Measurements from ENCODE around the gene SYS1.

Gene SYS1

DNA sequence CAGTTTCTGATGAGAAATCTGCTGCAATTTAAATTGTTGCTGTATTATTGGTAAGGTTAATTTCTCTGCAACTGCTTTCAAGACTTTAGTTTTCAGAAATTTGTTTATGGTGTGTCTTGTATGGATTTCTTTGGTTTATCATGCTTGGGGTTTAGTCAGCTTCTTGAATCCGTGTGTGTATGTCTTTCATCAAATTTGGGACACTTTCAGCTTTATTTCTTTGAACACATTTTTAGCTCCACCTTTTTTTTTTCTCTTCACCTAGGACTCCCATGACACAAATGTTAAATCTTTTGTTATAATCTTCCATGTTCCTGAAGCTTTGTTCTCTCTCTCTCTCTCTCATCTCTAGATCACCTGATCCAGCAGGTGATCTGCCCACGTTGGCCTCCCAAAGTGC lies 28.6 kb downstream of the SYS1 start:
- DNase-seq (ENCODE audit: low read depth), result no peak

GRCh38 chr20:45392733-45393132 lies 29.8 kb downstream of the SYS1 start:
- DNase-seq (ENCODE audit: low read depth), result no peak

GRCh38 chr20:45394221-45395113 lies 31.5 kb downstream of the SYS1 start:
- DNase-seq (ENCODE audit: low read depth), result no peak

GRCh38 chr20:45395114-45395415 lies 32.1 kb downstream of the SYS1 start:
- DNase-seq (ENCODE audit: low read depth), result no peak

GRCh38 chr20:45399018-45399417 lies 36.1 kb downstream of the SYS1 start:
- DNase-seq (ENCODE audit: low read depth), result no peak

DNA sequence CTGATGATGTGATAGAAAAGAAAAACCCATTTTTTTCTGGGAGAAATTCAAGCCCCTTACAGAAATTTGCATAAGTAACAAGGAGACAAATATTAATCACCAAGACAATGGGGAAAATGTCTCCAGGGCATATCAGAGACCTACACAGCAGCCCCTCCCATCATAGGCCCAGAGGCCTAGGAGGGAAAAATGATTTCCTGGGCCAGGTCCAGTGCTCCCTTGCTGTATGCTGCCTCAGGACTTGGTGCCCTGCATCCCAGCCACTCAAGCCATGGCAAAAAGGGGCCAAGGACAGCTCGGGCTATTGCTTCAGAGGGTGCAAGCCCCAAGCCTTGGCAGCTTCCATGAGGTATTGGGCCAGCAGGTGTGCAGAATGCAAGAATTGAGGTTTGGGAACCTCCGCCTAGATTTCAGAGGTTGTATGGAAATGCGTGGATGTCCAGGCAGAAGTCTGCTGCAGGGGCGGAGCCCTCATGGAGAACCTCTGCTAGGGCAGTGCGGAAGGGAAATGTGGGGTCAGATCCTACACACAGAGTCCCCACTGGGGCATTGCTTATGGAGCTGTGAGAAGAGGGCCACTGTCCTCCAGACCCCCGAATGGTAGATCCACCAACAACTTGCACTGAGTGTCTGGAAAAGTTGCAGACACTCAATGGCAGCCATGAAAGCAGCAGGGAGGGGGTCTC lies 37.5 kb downstream of the SYS1 start:
- DNase-seq (ENCODE audit: low read depth), result no peak

DNA sequence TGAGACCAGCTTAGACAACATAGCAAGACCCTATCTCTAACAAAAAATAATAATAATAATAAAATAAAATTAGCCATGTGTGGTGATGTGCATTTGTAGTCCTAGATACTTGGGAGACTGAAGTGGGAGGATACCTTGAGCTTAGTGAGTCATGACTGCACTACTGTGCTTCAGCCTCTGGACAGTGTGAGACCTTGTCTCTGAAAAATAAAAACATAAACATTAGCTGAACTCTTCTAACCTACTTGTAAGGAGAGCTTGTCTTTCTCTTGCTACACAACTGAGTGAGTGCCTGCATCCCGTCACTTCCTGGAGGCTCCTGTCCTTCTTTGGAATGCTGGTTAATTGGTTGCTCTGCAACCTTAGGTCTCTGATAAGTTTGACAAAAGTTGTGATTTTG lies 40.0 kb downstream of the SYS1 start:
- DNase-seq (ENCODE audit: low read depth), result no peak

DNA sequence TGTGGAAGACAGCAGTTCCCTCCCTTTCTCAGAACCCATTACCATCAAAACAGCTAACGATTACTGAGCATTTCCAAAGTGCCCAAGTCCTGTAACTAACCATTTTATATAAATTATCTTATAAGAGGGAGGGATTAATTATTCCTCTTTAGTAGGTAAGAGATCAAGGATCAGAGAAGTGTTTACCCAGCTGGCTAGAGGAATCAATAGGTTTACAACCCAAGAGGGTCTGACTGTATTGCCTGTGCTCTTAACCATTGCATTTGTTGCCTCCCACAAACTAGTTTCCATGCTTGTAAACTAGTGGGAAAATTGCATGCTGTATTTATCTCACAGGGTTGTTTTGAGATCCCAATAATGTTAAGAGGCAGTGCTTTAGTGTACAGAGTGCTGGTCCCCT lies 41.5 kb downstream of the SYS1 start:
- DNase-seq (ENCODE audit: low read depth), result no peak

- DNase-seq (ENCODE audit: low read depth), result no peak
Observed at GRCh38 chr20:45405571-45406259, 42.8 kb downstream of the SYS1 start.

DNA sequence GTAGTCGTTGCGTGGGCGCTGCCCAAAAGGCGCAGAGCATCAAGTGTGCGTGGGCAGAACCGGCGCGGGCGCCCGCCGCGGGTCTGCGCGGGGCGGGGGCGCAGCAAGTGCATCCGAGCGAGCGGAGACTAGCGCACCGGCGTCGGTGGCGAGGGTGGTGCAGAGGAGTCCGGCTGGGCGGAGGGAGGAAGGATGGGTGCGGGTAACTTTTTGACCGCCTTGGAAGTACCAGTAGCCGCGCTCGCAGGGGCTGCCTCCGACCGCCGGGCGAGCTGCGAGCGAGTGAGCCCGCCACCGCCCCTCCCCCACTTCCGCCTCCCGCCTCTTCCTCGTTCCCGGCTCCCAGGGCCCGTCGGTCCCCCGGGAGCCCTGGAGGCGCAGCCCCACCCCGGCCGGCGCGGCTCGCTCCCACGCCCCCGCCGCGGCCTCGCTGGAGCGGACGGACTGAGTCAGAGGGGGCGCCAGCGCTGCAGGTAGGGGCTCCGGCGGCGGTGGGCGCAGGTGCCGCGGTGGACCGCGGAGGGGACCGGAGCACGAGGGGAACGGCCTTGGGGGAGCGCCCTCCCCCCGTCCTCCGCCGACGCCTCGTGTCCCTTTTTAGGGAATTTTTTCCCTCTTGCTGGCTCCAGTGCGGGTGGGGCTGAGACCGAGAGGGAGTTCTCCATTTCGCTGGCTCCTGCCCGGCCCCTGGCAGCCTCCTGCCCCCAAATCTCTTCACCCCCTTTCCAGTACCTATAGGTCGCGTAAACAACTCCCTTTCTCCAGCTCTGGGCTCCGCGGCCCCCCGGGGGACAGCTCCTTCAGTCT lies 43.5 kb downstream of the SYS1 start:
- DNase-seq (ENCODE audit: low read depth), result peak; percentile 25

DNA sequence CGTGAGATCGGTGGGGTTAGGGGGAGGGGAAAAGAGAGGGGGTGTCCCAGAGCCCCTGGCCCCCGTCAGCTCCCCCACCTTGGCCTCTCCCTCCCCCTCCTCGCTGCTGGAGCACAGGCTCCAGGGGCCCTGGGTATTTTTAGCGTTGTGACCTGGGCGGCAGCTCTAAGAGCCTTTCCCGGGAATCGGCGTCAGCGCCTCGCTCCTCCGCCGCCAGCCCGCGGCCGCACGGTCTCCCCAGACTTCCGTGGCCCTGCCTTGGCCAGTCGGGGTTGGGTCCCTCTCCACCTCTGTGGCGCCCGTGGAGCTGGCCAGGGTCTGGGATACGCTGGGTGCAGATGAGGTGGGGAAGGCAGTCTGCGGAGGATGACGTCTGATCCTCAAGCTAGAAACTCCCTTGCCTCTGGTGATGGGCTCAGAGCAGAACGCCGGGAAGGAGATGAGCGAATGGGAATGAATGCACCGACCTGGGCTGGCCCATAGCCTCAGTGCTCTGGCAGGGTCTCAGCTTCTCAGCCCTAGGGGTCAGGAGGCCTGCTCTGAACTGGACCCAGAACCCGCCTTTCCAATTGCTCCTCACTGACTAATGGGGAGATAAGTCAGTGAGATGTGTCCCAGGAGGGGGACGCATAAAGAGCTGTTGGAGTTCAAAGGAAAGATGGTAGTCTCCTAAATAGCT lies 44.2 kb downstream of the SYS1 start:
- no peak for DNase-seq (ENCODE audit: low read depth)

- DNase-seq (ENCODE audit: low read depth), result no peak
Observed at GRCh38 chr20:45407783-45408645, 45.1 kb downstream of the SYS1 start, which contains the start of gene DBNDD2. Gene DBNDD2 (plus strand): TSS chr20:45408289. CDS start chr20:45408468, 179 bp downstream.

GRCh38 chr20:45408646-45409213 lies 45.8 kb downstream of the SYS1 start:
- DNase-seq (ENCODE audit: low read depth), result no peak

GRCh38 chr20:45409521-45410272 lies 46.7 kb downstream of the SYS1 start:
- no peak for DNase-seq (ENCODE audit: low read depth)

DNA sequence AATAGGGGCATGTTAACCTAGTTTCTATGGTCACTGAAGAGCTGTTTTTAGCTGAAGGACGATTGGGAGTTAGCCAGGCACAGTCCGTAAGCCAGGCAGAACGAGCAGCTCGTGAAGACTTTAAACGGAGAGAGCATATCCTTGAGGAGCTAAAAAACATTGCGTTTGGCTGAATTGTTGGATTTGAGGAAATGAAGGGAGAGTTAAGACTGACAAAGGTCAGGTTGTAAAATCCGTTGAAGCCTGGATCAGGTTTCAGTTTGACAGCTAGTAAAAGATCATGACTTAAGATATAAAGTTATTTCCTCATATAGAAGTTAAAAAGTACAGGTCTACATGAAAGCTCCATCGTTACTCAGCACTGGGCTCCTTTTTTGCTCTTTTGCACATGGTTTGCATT lies 47.9 kb downstream of the SYS1 start:
- DNase-seq (ENCODE audit: low read depth), result no peak

DNA sequence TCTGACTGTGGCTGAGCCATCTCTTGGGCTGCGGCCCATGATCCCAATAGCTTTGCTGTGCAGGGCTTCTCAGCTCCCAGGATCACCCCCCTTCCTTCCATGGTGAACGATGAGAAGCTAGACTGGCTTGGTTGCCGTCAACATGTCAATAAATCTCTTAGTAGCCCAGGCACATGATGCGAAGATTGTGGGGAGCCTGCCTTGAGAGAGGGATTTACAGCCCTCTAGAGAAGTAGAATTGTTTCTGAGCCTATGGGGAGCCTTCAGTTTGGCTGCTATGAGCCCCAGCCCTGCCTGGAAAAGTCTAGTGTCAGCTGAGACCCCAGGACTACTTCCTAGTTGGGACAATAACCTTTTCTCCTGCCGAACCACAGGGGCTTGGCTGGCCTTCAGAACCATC lies 49.7 kb downstream of the SYS1 start:
- no peak for DNase-seq (ENCODE audit: low read depth)

- DNase-seq (ENCODE audit: low read depth), result no peak
Observed at GRCh38 chr20:45413479-45413878, 50.5 kb downstream of the SYS1 start.

DNA sequence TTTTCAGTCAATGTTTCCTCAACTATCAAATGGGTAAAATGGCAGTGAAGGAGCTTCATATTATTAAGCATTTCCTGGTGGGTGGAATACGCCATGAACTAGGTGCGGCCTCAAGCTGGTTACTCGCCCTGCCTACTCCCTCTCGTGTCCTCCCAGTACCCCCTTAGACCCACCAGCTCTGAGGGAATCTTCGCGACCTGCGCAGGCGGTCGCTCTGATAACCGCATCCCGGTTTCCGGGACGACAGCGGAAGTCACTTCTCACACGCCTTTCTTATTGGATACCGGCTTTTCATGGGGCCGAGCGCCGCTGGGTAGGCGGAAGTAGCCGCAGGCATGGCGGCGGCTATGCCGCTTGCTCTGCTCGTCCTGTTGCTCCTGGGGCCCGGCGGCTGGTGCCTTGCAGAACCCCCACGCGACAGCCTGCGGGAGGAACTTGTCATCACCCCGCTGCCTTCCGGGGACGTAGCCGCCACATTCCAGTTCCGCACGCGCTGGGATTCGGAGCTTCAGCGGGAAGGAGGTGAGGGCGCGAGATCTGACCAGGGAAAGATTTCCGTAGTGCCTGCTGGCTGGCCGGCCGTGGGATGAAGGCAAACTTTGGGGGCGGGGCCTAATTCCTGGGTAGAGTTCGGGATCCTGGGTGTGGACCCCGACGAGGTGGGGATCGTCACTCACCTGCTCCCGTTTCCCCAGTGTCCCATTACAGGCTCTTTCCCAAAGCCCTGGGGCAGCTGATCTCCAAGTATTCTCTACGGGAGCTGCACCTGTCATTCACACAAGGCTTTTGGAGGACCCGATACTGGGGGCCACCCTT lies 53.1 kb downstream of the SYS1 start, which contains the start of gene PIGT:
PIGT (plus strand) TSS at position 320 of the 816 bp plus-strand sequence; CDS start at position 336, 16 bp downstream.
- DNase-seq (ENCODE audit: low read depth), result peak; percentile 83
